ENCODE data around the gene STK11IP. TPM values are rescaled to one million over a fixed set of nuclear protein-coding genes. Genes with fewer than 3 reads are reported as not detected.

The STK11IP gene
- total RNA-seq, 1 donor: 11.7 TPM

DNA sequence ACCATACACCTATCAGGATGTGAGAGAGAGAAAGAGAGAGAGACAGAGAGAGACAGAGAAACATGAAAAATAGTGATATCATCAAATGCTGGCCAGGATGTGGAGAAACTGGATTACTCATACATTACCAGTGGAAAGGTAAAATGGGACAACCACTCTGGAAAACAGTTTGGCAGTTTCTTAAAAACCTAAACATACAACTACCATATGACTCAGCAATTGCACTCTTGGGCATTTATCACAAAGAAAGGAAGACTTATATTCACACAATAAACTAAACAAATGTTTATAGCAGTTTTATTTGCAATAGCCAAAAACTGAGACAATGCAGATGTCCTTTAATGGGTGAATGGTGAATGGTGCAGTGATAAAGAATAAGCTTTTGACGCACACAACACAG, 58.9 kb downstream of the STK11IP start:
- no peak overlapping the region for H3K4me3 ChIP-seq (ENCODE audit: low read depth, low read length)
- TF ChIP-seq, protein P1, sequence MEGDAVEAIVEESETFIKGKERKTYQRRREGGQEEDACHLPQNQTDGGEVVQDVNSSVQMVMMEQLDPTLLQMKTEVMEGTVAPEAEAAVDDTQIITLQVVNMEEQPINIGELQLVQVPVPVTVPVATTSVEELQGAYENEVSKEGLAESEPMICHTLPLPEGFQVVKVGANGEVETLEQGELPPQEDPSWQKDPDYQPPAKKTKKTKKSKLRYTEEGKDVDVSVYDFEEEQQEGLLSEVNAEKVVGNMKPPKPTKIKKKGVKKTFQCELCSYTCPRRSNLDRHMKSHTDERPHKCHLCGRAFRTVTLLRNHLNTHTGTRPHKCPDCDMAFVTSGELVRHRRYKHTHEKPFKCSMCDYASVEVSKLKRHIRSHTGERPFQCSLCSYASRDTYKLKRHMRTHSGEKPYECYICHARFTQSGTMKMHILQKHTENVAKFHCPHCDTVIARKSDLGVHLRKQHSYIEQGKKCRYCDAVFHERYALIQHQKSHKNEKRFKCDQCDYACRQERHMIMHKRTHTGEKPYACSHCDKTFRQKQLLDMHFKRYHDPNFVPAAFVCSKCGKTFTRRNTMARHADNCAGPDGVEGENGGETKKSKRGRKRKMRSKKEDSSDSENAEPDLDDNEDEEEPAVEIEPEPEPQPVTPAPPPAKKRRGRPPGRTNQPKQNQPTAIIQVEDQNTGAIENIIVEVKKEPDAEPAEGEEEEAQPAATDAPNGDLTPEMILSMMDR (IDR thresholded peaks at IDR 0.05; ENCODE audit: insufficient read depth, low read length): no peak
- peak; percentile 80 for DNase-seq (ENCODE audit: low read depth)

DNA sequence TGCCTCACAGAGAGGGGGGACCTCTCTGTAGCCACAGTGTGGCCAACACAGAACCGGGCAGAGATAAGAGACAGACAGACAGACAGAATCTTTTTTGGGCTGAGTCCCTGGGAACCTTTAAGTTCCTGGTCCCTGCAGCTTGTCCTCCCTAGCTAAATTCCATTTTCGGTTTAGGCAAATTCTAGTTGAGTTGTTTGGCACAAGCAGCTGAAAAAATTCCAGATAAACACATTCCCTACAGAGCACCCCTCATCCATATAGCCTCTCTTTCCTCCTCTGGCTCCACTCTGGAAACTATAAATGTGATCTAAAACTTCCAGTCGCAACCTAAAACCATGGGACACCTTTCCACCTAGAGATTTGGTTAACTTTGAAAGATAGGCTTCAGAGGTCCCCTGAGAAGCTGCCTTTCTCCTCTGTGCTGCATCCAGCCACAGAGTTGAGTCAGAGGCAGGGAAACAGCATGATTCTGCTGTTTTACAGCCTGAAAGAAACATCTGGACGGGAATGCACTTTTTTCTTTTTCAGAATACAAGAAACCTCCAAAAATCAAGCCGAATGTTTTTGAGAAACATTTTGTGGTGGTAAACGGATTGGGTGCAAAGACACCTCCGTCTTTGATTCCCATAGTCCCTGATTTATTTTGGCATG, 60.7 kb downstream of the STK11IP start:
- TF ChIP-seq, protein P1 (IDR thresholded peaks at IDR 0.05; ENCODE audit: insufficient read depth, low read length): no peak
- H3K4me3 ChIP-seq (ENCODE audit: low read depth, low read length): no peak overlapping the region
- peak; percentile 75 for DNase-seq (ENCODE audit: low read depth)

DNA sequence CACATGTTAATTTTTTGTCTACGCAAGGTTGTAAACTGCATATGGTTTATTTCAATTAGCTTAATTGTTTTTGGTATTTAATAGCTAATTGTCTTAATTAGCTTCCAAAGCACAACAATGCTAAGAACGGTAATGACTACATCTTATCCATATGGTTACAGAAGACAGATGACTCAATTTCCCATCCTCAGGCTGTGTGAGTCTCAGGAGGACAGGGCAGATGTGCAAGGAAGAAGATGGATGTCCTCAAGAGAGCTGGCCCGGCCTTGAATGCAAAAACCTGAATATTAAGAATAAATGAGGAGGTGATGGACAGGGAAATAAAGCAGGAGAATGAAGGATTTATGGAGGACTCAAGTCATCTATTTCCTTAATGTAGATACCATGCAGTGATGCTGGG, 61.2 kb downstream of the STK11IP start:
- TF ChIP-seq, protein P1 (IDR thresholded peaks at IDR 0.05; ENCODE audit: insufficient read depth, low read length): no peak
- H3K4me3 ChIP-seq (ENCODE audit: low read depth, low read length): no peak overlapping the region
- DNase-seq (ENCODE audit: low read depth): no peak

DNA sequence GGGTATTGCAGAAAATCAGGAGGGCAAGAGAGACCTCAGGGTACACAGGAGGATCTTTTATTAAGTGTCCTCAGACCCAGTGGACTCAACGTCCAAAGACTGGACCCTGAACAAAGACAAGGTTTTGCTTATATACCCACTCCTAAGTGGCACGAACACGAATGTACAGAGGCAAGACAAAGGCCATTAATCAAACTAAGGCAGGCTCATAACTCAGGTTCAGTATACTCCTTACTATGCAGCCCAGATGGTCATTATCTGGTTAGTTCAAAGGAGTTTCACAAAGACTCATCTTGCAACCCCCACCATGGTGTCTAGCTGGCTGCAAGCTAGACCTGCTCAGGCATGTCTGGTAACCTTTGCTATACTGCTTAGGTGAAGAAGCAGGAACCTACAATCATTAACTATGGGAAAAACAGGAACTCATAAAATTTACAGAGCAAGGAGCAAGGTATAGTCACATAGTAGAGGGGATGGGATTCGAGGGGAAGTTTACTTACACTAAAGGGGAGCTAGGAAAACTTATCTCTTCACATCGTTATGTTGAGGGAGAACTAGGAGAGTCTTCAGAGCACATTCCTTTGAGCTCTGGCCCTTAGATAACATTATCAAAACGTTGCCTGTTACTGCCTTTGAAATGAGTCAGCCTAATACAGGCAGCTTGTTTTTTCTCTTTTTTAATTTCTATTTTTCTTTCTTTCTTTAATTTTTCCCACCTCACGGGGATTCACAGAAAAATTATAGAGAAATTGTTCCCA, 63.7 kb downstream of the STK11IP start:
- peak; percentile 69 for DNase-seq (ENCODE audit: low read depth)
- H3K4me3 ChIP-seq (ENCODE audit: low read depth, low read length): no peak overlapping the region
- TF ChIP-seq, protein P1 (IDR thresholded peaks at IDR 0.05; ENCODE audit: insufficient read depth, low read length): no peak

DNA sequence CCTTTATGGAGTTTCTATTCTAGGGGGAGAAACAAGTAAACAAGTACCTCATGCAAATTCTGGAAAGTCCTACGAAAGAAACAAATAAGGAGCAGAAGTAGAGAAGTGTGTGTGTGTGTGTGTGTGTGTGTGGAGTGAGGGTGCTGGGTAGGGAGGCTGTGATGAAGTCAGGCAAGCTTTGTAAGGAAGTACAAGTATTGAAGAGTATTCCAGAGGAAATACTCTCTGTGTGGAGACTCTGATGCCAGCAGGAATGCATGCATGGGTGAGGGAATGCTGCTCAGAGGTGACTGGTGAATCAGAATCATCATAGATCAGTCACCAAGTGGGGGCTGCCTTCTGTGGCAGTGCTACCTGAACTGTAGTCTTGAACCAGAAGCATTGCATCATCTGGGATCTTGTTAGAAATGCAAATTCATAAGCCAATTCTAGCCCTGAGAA, 64.3 kb downstream of the STK11IP start:
- DNase-seq (ENCODE audit: low read depth): peak; percentile 81
- TF ChIP-seq, protein P1 (IDR thresholded peaks at IDR 0.05; ENCODE audit: insufficient read depth, low read length): no peak

DNA sequence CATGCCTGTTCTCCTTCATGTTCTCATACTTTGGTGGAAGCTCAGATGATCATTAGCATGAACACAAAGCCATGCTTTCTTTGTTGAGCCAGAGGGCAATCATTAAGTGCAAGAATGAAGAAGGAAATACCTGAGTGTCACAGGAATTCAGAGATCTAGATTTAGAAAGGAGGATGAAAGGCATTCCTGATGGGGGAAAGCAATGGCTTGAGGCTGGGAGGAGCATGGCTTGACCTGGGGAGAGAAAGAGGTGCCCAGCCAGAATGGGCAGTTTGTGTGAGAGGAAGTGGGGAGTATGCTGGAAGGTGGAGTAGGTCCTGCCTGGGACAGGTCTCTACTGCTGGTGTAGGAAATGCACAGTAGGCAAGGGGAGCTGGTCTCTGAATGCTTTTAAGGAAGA, 64.9 kb downstream of the STK11IP start:
- peak; percentile 40 for DNase-seq (ENCODE audit: low read depth)
- TF ChIP-seq, protein P1 (IDR thresholded peaks at IDR 0.05; ENCODE audit: insufficient read depth, low read length): no peak
- H3K4me3 ChIP-seq (ENCODE audit: low read depth, low read length): no peak overlapping the region

More for the DNA sequence above, 64.3 kb downstream of the STK11IP start:
- no peak overlapping the region for H3K4me3 ChIP-seq (ENCODE audit: low read depth, low read length)

All from fibroblast of the aortic adventitia (primary cell).